NT2/D1 (cell line): ENCODE measurements around the gene OSBP2.

Source experiments
- SUZ12 ChIP-seq: IDR thresholded peaks from 2 replicates; pipeline ENCODE4 v1.6.1; 2011; ENCODE audit not compliant: insufficient read length, insufficient read depth; ENCODE audit errors: extremely low read depth
- YY1 ChIP-seq: IDR thresholded peaks from 2 replicates; pipeline ENCODE4 v1.6.1; 2011; ENCODE audit not compliant: insufficient read length, insufficient read depth
- ZNF274 ChIP-seq: IDR thresholded peaks from 2 replicates; pipeline ENCODE4 v1.6.1; 2011; ENCODE audit warnings: mild to moderate bottlenecking, low read depth, low read length

DNA sequence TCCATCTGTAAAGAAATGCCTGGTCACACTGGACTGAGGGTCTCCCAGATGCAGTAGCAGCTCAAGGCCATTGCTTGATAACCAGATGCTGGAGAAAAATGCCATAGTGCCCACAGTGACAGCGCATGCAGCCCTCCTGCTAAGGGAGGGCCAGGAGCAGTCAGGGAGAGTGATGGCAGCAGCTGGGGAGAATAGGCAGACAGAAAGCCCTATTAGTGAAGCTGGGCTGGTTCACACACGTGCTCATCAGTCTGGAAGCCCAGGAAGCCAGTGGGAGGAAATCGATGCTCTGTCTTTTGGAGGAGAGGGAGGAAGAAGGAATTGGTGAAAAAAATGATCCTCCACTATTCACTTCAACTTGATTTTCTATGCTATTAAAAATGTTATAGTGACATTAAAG lies 82.9 kb downstream of the OSBP2 start:
- TF ChIP-seq YY1: no peak
- no peak for TF ChIP-seq SUZ12
- no peak for TF ChIP-seq ZNF274
